Parathyroid adenoma (tissue), 2 donors: ENCODE data around the gene PRDM10.

Experiments used
- H2AFZ ChIP-seq: fragments of 300-600 bp; sonication (generic); one replicate; pipeline ENCODE4 v1.7.0; 2017; ENCODE audit warnings: antibody characterized with exemption, mild to moderate bottlenecking
- H3K27ac ChIP-seq: fragments of 300-600 bp; sonication (generic); one replicate; pipeline ENCODE4 v1.7.0; 2017
- H3K27me3 ChIP-seq: fragments of 300-600 bp; sonication (generic); one replicate; pipeline ENCODE4 v1.7.0; 2017; ENCODE audit warnings: low read length; ENCODE audit not compliant: control insufficient read depth, insufficient read depth
- H3K36me3 ChIP-seq: fragments of 300-600 bp; sonication (generic); one replicate; pipeline ENCODE4 v1.7.0; 2017; ENCODE audit warnings: low read length; ENCODE audit not compliant: control insufficient read depth, insufficient read depth
- H3K4me1 ChIP-seq: fragments of 300-600 bp; sonication (generic); one replicate; pipeline ENCODE4 v1.7.0; 2017; ENCODE audit warnings: control low read depth
- H3K4me2 ChIP-seq: fragments of 300-600 bp; sonication (generic); one replicate; pipeline ENCODE4 v1.7.0; 2017; ENCODE audit warnings: low read length
- H3K4me3 ChIP-seq: fragments of 300-600 bp; sonication (generic); one replicate; pipeline ENCODE4 v1.7.0; 2017; ENCODE audit warnings: low read depth, low read length
- H3K79me2 ChIP-seq: fragments of 300-600 bp; sonication (generic); one replicate; pipeline ENCODE4 v1.7.0; 2017; ENCODE audit warnings: control low read depth
- H3K9ac ChIP-seq: fragments of 300-600 bp; sonication (generic); one replicate; pipeline ENCODE4 v1.7.0; 2017; ENCODE audit warnings: mild to moderate bottlenecking
- H3K9me3 ChIP-seq: fragments of 300-600 bp; sonication (generic); one replicate; pipeline ENCODE4 v1.7.0; 2017; ENCODE audit warnings: low read length; ENCODE audit not compliant: control insufficient read depth
- TF ChIP-seq, protein P1 (sequence below): fragments of 300-600 bp; sonication (generic); IDR thresholded peaks from one replicate; pipeline ENCODE4 v1.7.0; 2017; ENCODE audit warnings: antibody characterized with exemption, mild to moderate bottlenecking
- donor health status: primary hyperparathyroidism.

PRDM10 gene

GRCh38 chr11:129939510-129939909 is 63.1 kb downstream of the PRDM10 start:
- Histone ChIP-seq H3K4me3 (no peak overlapping the region), H3K27ac (no peak overlapping the region), H3K4me1 (no peaks in the 10 kb centered on the region), H2AFZ (no peak overlapping the region), H3K9ac (no peak overlapping the region), H3K4me2 (no peak overlapping the region), H3K27me3 (no peaks in the 10 kb centered on the region), H3K36me3 (no peaks in the 10 kb centered on the region), H3K79me2 (no peaks in the 10 kb centered on the region), H3K9me3 (no peaks in the 10 kb centered on the region)
- TF ChIP-seq, protein P1, sequence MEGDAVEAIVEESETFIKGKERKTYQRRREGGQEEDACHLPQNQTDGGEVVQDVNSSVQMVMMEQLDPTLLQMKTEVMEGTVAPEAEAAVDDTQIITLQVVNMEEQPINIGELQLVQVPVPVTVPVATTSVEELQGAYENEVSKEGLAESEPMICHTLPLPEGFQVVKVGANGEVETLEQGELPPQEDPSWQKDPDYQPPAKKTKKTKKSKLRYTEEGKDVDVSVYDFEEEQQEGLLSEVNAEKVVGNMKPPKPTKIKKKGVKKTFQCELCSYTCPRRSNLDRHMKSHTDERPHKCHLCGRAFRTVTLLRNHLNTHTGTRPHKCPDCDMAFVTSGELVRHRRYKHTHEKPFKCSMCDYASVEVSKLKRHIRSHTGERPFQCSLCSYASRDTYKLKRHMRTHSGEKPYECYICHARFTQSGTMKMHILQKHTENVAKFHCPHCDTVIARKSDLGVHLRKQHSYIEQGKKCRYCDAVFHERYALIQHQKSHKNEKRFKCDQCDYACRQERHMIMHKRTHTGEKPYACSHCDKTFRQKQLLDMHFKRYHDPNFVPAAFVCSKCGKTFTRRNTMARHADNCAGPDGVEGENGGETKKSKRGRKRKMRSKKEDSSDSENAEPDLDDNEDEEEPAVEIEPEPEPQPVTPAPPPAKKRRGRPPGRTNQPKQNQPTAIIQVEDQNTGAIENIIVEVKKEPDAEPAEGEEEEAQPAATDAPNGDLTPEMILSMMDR, result no peak

DNA sequence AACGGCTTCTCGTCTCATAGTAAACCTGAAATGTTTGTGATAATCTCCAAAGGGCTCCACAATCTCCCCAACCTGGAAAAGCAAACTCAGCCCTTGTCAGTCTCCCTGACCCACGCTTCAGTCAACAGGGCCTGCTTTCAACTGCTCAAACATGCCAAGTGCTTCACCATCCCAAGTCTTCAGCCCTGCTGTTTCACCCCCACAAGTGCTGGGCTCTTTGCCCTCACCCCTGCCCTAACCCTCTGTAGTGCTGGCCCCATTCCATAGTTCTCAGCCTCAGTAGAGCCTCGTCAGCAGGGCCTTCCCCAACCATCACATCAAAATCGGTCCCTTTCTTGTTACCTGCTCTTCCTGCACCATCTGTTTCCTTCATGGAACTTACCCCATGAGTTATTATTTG is 63.9 kb downstream of the PRDM10 start:
- Histone ChIP-seq H3K9ac (no peak overlapping the region), H3K36me3 (no peaks in the 10 kb centered on the region), H3K4me3 (no peak overlapping the region), H2AFZ (no peak overlapping the region), H3K4me2 (no peak overlapping the region), H3K79me2 (no peaks in the 10 kb centered on the region), H3K9me3 (no peaks in the 10 kb centered on the region), H3K27me3 (no peaks in the 10 kb centered on the region), H3K4me1 (no peaks in the 10 kb centered on the region), H3K27ac (no peak overlapping the region)
- TF ChIP-seq, protein P1, result no peak

- Histone ChIP-seq H3K4me2 (no peak overlapping the region), H2AFZ (no peak overlapping the region), H3K79me2 (no peaks in the 10 kb centered on the region), H3K4me1 (no peaks in the 10 kb centered on the region), H3K27me3 (no peaks in the 10 kb centered on the region), H3K9me3 (no peaks in the 10 kb centered on the region), H3K9ac (no peak overlapping the region), H3K36me3 (no peaks in the 10 kb centered on the region), H3K4me3 (no peak overlapping the region), H3K27ac (no peak overlapping the region)
- TF ChIP-seq, protein P1, result no peak
Measured at GRCh38 chr11:129937592-129938238, 64.9 kb downstream of the PRDM10 start.

DNA sequence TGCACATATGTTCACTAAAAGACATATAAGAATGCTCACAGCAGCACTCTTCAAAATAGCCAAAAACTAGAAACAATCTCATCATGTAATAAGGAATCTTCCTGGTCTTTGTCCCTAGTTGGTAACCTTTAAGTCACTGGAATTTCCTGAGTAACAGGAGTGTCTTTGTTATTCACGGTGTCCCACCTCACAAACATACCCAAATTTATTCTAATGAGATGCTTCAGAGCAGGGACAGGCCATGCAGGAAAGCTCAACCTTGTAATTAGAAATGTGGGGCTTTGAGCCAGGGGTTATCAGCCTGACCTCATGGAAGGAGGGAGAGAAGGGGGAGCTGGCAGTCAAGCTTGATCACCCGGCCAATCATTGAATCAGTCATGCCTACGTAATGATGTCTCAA is 66.9 kb downstream of the PRDM10 start:
- H3K4me1 ChIP-seq, result no peaks in the 10 kb centered on the region
- H2AFZ ChIP-seq, result no peak overlapping the region
- no peaks in the 10 kb centered on the region for H3K36me3 ChIP-seq
- no peaks in the 10 kb centered on the region for H3K79me2 ChIP-seq
- no peak overlapping the region for H3K4me3 ChIP-seq
- no peaks in the 10 kb centered on the region for H3K9me3 ChIP-seq
- H3K4me2 ChIP-seq, result no peak overlapping the region
- no peak overlapping the region for H3K9ac ChIP-seq
- H3K27me3 ChIP-seq, result no peaks in the 10 kb centered on the region
- H3K27ac ChIP-seq, result no peak overlapping the region
- TF ChIP-seq, protein P1, result no peak

DNA sequence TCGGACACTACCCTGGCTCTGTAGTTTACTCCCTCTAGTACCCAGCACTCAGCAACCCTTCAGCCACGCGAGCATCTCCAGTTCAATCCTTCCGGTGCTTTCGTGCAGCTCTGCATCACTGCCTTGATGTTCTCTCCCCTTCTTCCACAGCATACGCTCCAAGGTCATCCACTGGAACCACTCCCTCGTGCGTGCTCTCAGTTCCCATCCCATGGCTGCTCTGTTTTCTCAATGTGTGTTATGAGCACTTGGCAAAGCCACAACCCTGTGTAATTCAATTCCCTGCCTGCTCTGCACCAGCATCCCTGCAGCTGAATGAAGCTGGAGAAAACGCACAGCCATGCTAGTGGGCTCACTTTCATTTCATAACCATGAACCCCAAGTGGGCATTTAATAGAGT is 68.7 kb downstream of the PRDM10 start:
- H3K79me2 ChIP-seq, result no peaks in the 10 kb centered on the region
- H3K27ac ChIP-seq, result no peak overlapping the region
- no peaks in the 10 kb centered on the region for H3K9me3 ChIP-seq
- H3K9ac ChIP-seq, result no peak overlapping the region
- no peaks in the 10 kb centered on the region for H3K36me3 ChIP-seq
- H3K27me3 ChIP-seq, result no peaks in the 10 kb centered on the region
- no peak overlapping the region for H3K4me3 ChIP-seq
- H3K4me2 ChIP-seq, result no peak overlapping the region
- no peaks in the 10 kb centered on the region for H3K4me1 ChIP-seq
- H2AFZ ChIP-seq, result no peak overlapping the region
- TF ChIP-seq, protein P1, result no peak
